ENCODE measurements around the gene MAGI2.

GRCh38 chr7:78173666-78174065 is 1279.8 kb downstream of the MAGI2 start:
- no peak for TF ChIP-seq CTCF (IDR thresholded peaks at IDR 0.05)
- no peak for TF ChIP-seq POLR2A (IDR thresholded peaks at IDR 0.05)
